SK-N-SH (cell line): ENCODE measurements around the gene LIPN. TPM values are rescaled to one million over a fixed set of nuclear protein-coding genes. Genes with fewer than 3 reads are reported as not detected.

Experiments
- CTCF ChIA-PET: fragments of 300-600, 350-600 bp; formaldehyde crosslinking; extraction: SDS; loops from one replicate; lab custom pipeline; 2021; lab: Yijun Ruan, JAX
- POLR2A ChIA-PET: fragments of 350-600 bp; sonication (Branson Sonifier 250); formaldehyde crosslinking; extraction: SDS; loops from one replicate; lab custom pipeline; 2020; ENCODE audit warnings: antibody characterized with exemption, inconsistent platforms; lab: Yijun Ruan, JAX
- DNase-seq: peaks from one replicate; pipeline ENCODE4 v3.0.0; 2012
- H2AFZ ChIP-seq: fragments of 200-600 bp; sonication (generic); 2 replicates; pipeline ENCODE4 v1.8.1; 2016; ENCODE audit warnings: antibody characterized with exemption, mild to moderate bottlenecking, low read depth
- H3F3A ChIP-seq: fragments of 200-600 bp; sonication (generic); replicated peaks from 2 replicates; pipeline ENCODE3; 2016; ENCODE audit warnings: antibody characterized with exemption, mild to moderate bottlenecking; ENCODE audit not compliant: insufficient read depth
- H3K27ac ChIP-seq, 2 experiments: fragments of 200-500 bp in 1 of 2; fragments of 200-600 bp in 1 of 2; sonication (Bioruptor generic) in 1 of 2; sonication (generic), shearing (Covaris generic) in 1 of 2; 2 replicates each; pipeline versions ENCODE4 v1.5.1 to v1.6.1; 2014 to 2016; ENCODE audit warnings: low read depth in 2 of 2, inconsistent platforms in 1 of 2, low read length in 1 of 2, mild to moderate bottlenecking in 1 of 2, mixed read lengths in 1 of 2
- H3K27me3 ChIP-seq: fragments of 200-600 bp; sonication (generic), shearing (Covaris generic); 2 replicates; pipeline ENCODE4 v1.6.1; 2016; ENCODE audit warnings: mixed run types; ENCODE audit not compliant: insufficient read depth
- H3K36me3 ChIP-seq, 2 experiments: fragments of 200-500 bp in 1 of 2; fragments of 200-600 bp in 1 of 2; sonication (Bioruptor generic) in 1 of 2; sonication (generic) in 1 of 2; replicated peaks in 1 of 2; 2 replicates each; pipeline versions ENCODE3 to v1.5.1; 2014 to 2016; ENCODE audit warnings: low read length in 1 of 2, mild to moderate bottlenecking in 1 of 2; ENCODE audit not compliant: insufficient read depth in 2 of 2, control insufficient read depth in 1 of 2
- H3K4me1 ChIP-seq, 2 experiments: fragments of 200-500 bp in 1 of 2; fragments of 200-600 bp in 1 of 2; sonication (Bioruptor generic) in 1 of 2; sonication (generic), shearing (Covaris generic) in 1 of 2; 2 replicates each; pipeline versions ENCODE4 v1.5.1 to v1.6.1; 2014 to 2016; ENCODE audit warnings: low read depth in 1 of 2, low read length in 1 of 2, mixed run types in 1 of 2; ENCODE audit not compliant: insufficient read depth in 2 of 2, control insufficient read depth in 1 of 2
- H3K4me2 ChIP-seq: fragments of 200-600 bp; sonication (generic), shearing (Covaris generic); 2 replicates; pipeline ENCODE4 v1.6.1; 2017; ENCODE audit warnings: mixed run types
- H3K4me3 ChIP-seq, 2 experiments: fragments of 200-500 bp in 1 of 2; fragments of 200-600 bp in 1 of 2; sonication (Bioruptor generic) in 1 of 2; sonication (generic), shearing (Covaris generic) in 1 of 2; 2 replicates each; pipeline versions ENCODE4 v1.5.1 to v1.8.1; 2014 to 2016; ENCODE audit warnings: low read depth in 2 of 2, inconsistent platforms in 1 of 2, low read length in 1 of 2, mild to moderate bottlenecking in 1 of 2, mixed read lengths in 1 of 2, moderate library complexity in 1 of 2
- H3K79me2 ChIP-seq: fragments of 200-600 bp; sonication (generic); 2 replicates; pipeline ENCODE4 v1.8.1; 2017; ENCODE audit warnings: mild to moderate bottlenecking; ENCODE audit not compliant: insufficient read depth
- H3K9ac ChIP-seq: fragments of 200-600 bp; sonication (generic); 2 replicates; pipeline ENCODE4 v1.6.1; 2017; ENCODE audit warnings: mixed run types
- H3K9me2 ChIP-seq: fragments of 200-600 bp; sonication (generic); 2 replicates; pipeline ENCODE4 v1.6.1; 2017; ENCODE audit warnings: mixed run types
- H3K9me3 ChIP-seq: fragments of 200-600 bp; sonication (generic); 2 replicates; pipeline ENCODE4 v1.6.1; 2017; ENCODE audit warnings: mixed run types, mild to moderate bottlenecking, moderate library complexity
- H4K20me1 ChIP-seq: fragments of 200-600 bp; sonication (generic); 2 replicates; pipeline ENCODE4 v1.6.1; 2017; ENCODE audit warnings: mild to moderate bottlenecking, mixed run types; ENCODE audit not compliant: insufficient read depth
- CHD2 ChIP-seq: fragments of 150-350 bp; IDR thresholded peaks from 2 replicates; pipeline ENCODE4 v1.6.1; 2018; ENCODE audit warnings: low read length; ENCODE audit not compliant: partially characterized antibody
- FOSL2 ChIP-seq: IDR thresholded peaks from 2 replicates; pipeline ENCODE4 v1.4.0; 2012; ENCODE audit warnings: low read depth, mild to moderate bottlenecking, moderate library complexity, borderline replicate concordance
- FOXJ3 ChIP-seq: sonication (generic); formaldehyde crosslinking; IDR thresholded peaks from 2 replicates; pipeline ENCODE4 v1.5.1; 2020; ENCODE audit warnings: mild to moderate bottlenecking, missing genetic modification reagents
- GATA2 ChIP-seq: sonication (generic); formaldehyde crosslinking; IDR thresholded peaks from 2 replicates; pipeline ENCODE4 v1.5.0; 2020; ENCODE audit warnings: mild to moderate bottlenecking, missing genetic modification reagents
- MEF2A ChIP-seq: IDR thresholded peaks from 2 replicates; pipeline ENCODE4 v1.4.0; 2012; ENCODE audit warnings: low read depth, borderline replicate concordance
- MXI1 ChIP-seq: IDR thresholded peaks from 2 replicates; pipeline ENCODE4 v1.6.1; 2012; ENCODE audit warnings: mild to moderate bottlenecking, low read depth, low read length, improper control_type of control experiment
- NRF1 ChIP-seq: IDR thresholded peaks from 2 replicates; pipeline ENCODE4 v1.6.1; 2012; ENCODE audit warnings: low read depth, mild to moderate bottlenecking, low read length
- POLR2AphosphoS5 ChIP-seq: IDR thresholded peaks from 2 replicates; pipeline ENCODE4 v1.6.1; 2012; ENCODE audit warnings: low read depth, low read length
- RAD21 ChIP-seq: IDR thresholded peaks from 2 replicates; pipeline ENCODE4 v1.6.1; 2012; ENCODE audit warnings: mild to moderate bottlenecking, low read length
- RCOR1 ChIP-seq: fragments of 150-350 bp; IDR thresholded peaks from 2 replicates; pipeline ENCODE4 v1.6.1; 2017; ENCODE audit warnings: antibody characterized with exemption, low read length
- SIN3A ChIP-seq: IDR thresholded peaks from 2 replicates; pipeline ENCODE4 v1.6.1; 2012; ENCODE audit warnings: low read depth, mild to moderate bottlenecking, low read length, moderate library complexity, borderline replicate concordance
- SMC3 ChIP-seq: IDR thresholded peaks from 2 replicates; pipeline ENCODE4 v1.6.1; 2012; ENCODE audit warnings: low read depth, low read length, improper control_type of control experiment
- TAF1 ChIP-seq: IDR thresholded peaks from 2 replicates; pipeline ENCODE4 v1.6.1; 2012; ENCODE audit warnings: low read depth, mild to moderate bottlenecking, low read length, moderate library complexity, borderline replicate concordance
- TCF12 ChIP-seq: IDR thresholded peaks from 2 replicates; pipeline ENCODE4 v1.4.0; 2012
- WGBS: methylation state at CpG from one replicate; pipeline ENCODE4 v1.1.6; 2017; ENCODE audit warnings: low lambda C conversion rate; 5-methylcytosine and 5-hydroxymethylcytosine counted together
- polyA plus RNA-seq, 3 experiments: library from polyadenylated mRNA; depleted of rRNA; stranded (reverse); fragments of >200 nt; gene quantifications; 2 replicates each; pipeline ENCODE4 v1.2.3, GENCODE V29; 2012
- TF ChIP-seq, protein P1 (sequence below): IDR thresholded peaks from 2 replicates; pipeline ENCODE4 v1.6.1; 2012; ENCODE audit warnings: mild to moderate bottlenecking, low read depth, low read length, moderate library complexity
- TF ChIP-seq, protein P2 (sequence below): IDR thresholded peaks from 2 replicates; pipeline ENCODE4 v1.4.0; 2012; ENCODE audit warnings: low read depth
- TF ChIP-seq, protein P3 (sequence below): fragments of 200-600 bp; sonication (generic); IDR thresholded peaks from 2 replicates; pipeline ENCODE4 v1.6.1; 2017; ENCODE audit warnings: antibody characterized with exemption, mild to moderate bottlenecking, moderate library complexity
- TF ChIP-seq, protein P4 (sequence below): fragments of 150-350 bp; IDR thresholded peaks from 2 replicates; pipeline ENCODE4 v1.6.1; 2016; ENCODE audit warnings: mild to moderate bottlenecking, low read depth, low read length
- TF ChIP-seq, protein P5 (sequence below): IDR thresholded peaks from 2 replicates; pipeline ENCODE4; 2012

Gene LIPN
- polyA plus RNA-seq, 1 of the 3 experiments (the other 2 are of a cell fraction): not detected

DNA sequence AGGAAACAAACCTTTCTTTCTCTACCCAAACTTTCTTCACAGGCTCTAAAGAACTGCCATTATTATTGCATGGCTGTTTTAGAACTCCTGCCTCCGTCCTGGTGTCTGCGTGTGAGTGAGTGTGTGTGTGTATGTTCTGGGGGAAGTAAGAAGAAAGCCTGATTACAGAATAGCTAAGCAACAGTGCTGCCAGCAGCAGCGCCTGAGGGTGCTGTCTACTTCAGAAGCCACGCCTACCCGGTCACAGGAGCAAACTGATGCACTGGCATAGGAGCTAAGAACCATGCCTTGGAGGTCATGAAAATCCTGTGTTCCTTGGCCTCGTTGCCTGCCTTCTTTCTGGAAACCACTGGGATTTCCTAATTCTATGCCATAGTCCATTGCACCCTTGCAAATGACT, 28.5 kb upstream of the LIPN start:
- DNase-seq: no peak

More for the DNA sequence above, 28.5 kb upstream of the LIPN start:
- no peaks in the 10 kb centered on the region for H4K20me1 ChIP-seq
- H3K9ac ChIP-seq: no peak overlapping the region
- 96% methylated on average over 6 of the region's 6 CpGs for WGBS
- no peak overlapping the region for H3K4me3 ChIP-seq
- no peaks in the 10 kb centered on the region for H3K27me3 ChIP-seq
- no peak for TF ChIP-seq FOSL2
- TF ChIP-seq, protein P1, sequence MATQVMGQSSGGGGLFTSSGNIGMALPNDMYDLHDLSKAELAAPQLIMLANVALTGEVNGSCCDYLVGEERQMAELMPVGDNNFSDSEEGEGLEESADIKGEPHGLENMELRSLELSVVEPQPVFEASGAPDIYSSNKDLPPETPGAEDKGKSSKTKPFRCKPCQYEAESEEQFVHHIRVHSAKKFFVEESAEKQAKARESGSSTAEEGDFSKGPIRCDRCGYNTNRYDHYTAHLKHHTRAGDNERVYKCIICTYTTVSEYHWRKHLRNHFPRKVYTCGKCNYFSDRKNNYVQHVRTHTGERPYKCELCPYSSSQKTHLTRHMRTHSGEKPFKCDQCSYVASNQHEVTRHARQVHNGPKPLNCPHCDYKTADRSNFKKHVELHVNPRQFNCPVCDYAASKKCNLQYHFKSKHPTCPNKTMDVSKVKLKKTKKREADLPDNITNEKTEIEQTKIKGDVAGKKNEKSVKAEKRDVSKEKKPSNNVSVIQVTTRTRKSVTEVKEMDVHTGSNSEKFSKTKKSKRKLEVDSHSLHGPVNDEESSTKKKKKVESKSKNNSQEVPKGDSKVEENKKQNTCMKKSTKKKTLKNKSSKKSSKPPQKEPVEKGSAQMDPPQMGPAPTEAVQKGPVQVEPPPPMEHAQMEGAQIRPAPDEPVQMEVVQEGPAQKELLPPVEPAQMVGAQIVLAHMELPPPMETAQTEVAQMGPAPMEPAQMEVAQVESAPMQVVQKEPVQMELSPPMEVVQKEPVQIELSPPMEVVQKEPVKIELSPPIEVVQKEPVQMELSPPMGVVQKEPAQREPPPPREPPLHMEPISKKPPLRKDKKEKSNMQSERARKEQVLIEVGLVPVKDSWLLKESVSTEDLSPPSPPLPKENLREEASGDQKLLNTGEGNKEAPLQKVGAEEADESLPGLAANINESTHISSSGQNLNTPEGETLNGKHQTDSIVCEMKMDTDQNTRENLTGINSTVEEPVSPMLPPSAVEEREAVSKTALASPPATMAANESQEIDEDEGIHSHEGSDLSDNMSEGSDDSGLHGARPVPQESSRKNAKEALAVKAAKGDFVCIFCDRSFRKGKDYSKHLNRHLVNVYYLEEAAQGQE: no peak
- no peak for TF ChIP-seq MEF2A
- TF ChIP-seq TAF1: no peak
- TF ChIP-seq POLR2AphosphoS5: no peak
- TF ChIP-seq TCF12: no peak
- no peak for TF ChIP-seq CHD2
- TF ChIP-seq SMC3: no peak
- TF ChIP-seq RCOR1: no peak
- no peak for TF ChIP-seq SIN3A
- TF ChIP-seq, protein P2, sequence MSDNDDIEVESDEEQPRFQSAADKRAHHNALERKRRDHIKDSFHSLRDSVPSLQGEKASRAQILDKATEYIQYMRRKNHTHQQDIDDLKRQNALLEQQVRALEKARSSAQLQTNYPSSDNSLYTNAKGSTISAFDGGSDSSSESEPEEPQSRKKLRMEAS: no peak
- TF ChIP-seq, protein P3, sequence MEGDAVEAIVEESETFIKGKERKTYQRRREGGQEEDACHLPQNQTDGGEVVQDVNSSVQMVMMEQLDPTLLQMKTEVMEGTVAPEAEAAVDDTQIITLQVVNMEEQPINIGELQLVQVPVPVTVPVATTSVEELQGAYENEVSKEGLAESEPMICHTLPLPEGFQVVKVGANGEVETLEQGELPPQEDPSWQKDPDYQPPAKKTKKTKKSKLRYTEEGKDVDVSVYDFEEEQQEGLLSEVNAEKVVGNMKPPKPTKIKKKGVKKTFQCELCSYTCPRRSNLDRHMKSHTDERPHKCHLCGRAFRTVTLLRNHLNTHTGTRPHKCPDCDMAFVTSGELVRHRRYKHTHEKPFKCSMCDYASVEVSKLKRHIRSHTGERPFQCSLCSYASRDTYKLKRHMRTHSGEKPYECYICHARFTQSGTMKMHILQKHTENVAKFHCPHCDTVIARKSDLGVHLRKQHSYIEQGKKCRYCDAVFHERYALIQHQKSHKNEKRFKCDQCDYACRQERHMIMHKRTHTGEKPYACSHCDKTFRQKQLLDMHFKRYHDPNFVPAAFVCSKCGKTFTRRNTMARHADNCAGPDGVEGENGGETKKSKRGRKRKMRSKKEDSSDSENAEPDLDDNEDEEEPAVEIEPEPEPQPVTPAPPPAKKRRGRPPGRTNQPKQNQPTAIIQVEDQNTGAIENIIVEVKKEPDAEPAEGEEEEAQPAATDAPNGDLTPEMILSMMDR: no peak
- TF ChIP-seq, protein P4, sequence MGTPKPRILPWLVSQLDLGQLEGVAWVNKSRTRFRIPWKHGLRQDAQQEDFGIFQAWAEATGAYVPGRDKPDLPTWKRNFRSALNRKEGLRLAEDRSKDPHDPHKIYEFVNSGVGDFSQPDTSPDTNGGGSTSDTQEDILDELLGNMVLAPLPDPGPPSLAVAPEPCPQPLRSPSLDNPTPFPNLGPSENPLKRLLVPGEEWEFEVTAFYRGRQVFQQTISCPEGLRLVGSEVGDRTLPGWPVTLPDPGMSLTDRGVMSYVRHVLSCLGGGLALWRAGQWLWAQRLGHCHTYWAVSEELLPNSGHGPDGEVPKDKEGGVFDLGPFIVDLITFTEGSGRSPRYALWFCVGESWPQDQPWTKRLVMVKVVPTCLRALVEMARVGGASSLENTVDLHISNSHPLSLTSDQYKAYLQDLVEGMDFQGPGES: no peak
- TF ChIP-seq MXI1: no peak
- TF ChIP-seq NRF1: no peak
- TF ChIP-seq RAD21: no peak
- TF ChIP-seq FOXJ3 (CRISPR knock-in tag): no peak
- no peak for TF ChIP-seq GATA2 (CRISPR knock-in tag)
- TF ChIP-seq, protein P5, sequence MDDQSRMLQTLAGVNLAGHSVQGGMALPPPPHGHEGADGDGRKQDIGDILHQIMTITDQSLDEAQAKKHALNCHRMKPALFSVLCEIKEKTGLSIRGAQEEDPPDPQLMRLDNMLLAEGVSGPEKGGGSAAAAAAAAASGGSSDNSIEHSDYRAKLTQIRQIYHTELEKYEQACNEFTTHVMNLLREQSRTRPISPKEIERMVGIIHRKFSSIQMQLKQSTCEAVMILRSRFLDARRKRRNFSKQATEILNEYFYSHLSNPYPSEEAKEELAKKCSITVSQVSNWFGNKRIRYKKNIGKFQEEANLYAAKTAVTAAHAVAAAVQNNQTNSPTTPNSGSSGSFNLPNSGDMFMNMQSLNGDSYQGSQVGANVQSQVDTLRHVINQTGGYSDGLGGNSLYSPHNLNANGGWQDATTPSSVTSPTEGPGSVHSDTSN: no peak
- no peaks in the 10 kb centered on the region for H3K9me3 ChIP-seq
- no peak overlapping the region for H2AFZ ChIP-seq
- POLR2A ChIA-PET: no interaction called here
- H3K4me1 ChIP-seq: peaks cover 5% of the 10 kb centered on the region in 2 experiments; a peak in 2 of 4 replicates
- H3F3A ChIP-seq: no peaks in the 10 kb centered on the region
- H3K4me2 ChIP-seq: no peak overlapping the region
- no peak overlapping the region for H3K27ac ChIP-seq
- CTCF ChIA-PET: interaction anchor here (0.6 kb wide), 1 partner anchor 8 kb away, joined by 3 read pairs; no protein-coding TSS in a partner anchor
- H3K36me3 ChIP-seq: no peaks in the 10 kb centered on the region
- H3K9me2 ChIP-seq: no peaks in the 10 kb centered on the region
- no peaks in the 10 kb centered on the region for H3K79me2 ChIP-seq
